DOHH2 (cell line): ENCODE measurements around the gene AQP5.

ENCODE experiments used
- H3F3A ChIP-seq: fragments of 200-600 bp; sonication (generic), shearing (Covaris generic); 2 replicates; pipeline ENCODE4 v1.6.0; 2016; ENCODE audit warnings: antibody characterized with exemption, mild to moderate bottlenecking; ENCODE audit not compliant: control insufficient read depth, insufficient read depth
- H3K27ac ChIP-seq: fragments of 200-600 bp; sonication (generic); 2 replicates; pipeline ENCODE4 v1.5.1; 2014; ENCODE audit warnings: low read depth, mild to moderate bottlenecking, low read length, moderate library complexity
- H3K27me3 ChIP-seq: fragments of 200-600 bp; sonication (generic); 2 replicates; pipeline ENCODE4 v1.6.1; 2014; ENCODE audit warnings: mild to moderate bottlenecking, low read length, mixed read lengths; ENCODE audit not compliant: control insufficient read depth
- H3K36me3 ChIP-seq: fragments of 200-600 bp; sonication (generic); 2 replicates; pipeline ENCODE4 v1.6.1; 2014; ENCODE audit warnings: mild to moderate bottlenecking, low read length, moderate library complexity, mixed read lengths; ENCODE audit not compliant: control insufficient read depth
- H3K4me1 ChIP-seq: fragments of 200-600 bp; sonication (generic); 2 replicates; pipeline ENCODE4 v1.6.1; 2014; ENCODE audit warnings: mild to moderate bottlenecking, low read length, mixed read lengths; ENCODE audit not compliant: control insufficient read depth
- H3K4me2 ChIP-seq: fragments of 200-600 bp; sonication (generic); 2 replicates; pipeline ENCODE4 v1.6.0; 2014; ENCODE audit warnings: mild to moderate bottlenecking, low read length, moderate library complexity
- H3K4me3 ChIP-seq: fragments of 200-600 bp; sonication (generic); 2 replicates; pipeline ENCODE4 v1.5.1; 2014; ENCODE audit warnings: mild to moderate bottlenecking, low read length, mixed read lengths
- H3K79me2 ChIP-seq: fragments of 200-600 bp; sonication (generic); 2 replicates; pipeline ENCODE4 v1.6.1; 2014; ENCODE audit warnings: mild to moderate bottlenecking, low read length, mixed read lengths; ENCODE audit not compliant: control insufficient read depth
- H3K9me2 ChIP-seq: fragments of 200-600 bp; sonication (generic); replicated peaks from 2 replicates; pipeline ENCODE4 v1.6.1; 2014; ENCODE audit warnings: mild to moderate bottlenecking, low read length, mixed read lengths; ENCODE audit not compliant: control insufficient read depth
- H3K9me3 ChIP-seq: fragments of 200-600 bp; sonication (generic); 2 replicates; pipeline ENCODE4 v1.6.1; 2014; ENCODE audit warnings: antibody characterized with exemption, low read length, mixed read lengths; ENCODE audit not compliant: control insufficient read depth, insufficient read depth
- H4K20me1 ChIP-seq: fragments of 200-600 bp; sonication (generic); 2 replicates; pipeline ENCODE4 v1.6.0; 2014; ENCODE audit warnings: low read depth, mild to moderate bottlenecking, antibody characterized with exemption, low read length, moderate library complexity; ENCODE audit not compliant: control insufficient read depth, insufficient read depth
- EZH2phosphoT487 ChIP-seq: fragments of 200-600 bp; sonication (generic); IDR thresholded peaks from 2 replicates; pipeline ENCODE4 v1.6.1; 2017; ENCODE audit warnings: borderline replicate concordance, mild to moderate bottlenecking, antibody characterized with exemption, low read length, moderate library complexity, mixed read lengths
- TF ChIP-seq, protein P1 (sequence below): fragments of 200-600 bp; sonication (generic); IDR thresholded peaks from one replicate; pipeline ENCODE4 v1.5.1; 2014; ENCODE audit warnings: antibody characterized with exemption, mild to moderate bottlenecking, low read depth, low read length; ENCODE audit not compliant: poor library complexity, severe bottlenecking

Gene AQP5

DNA sequence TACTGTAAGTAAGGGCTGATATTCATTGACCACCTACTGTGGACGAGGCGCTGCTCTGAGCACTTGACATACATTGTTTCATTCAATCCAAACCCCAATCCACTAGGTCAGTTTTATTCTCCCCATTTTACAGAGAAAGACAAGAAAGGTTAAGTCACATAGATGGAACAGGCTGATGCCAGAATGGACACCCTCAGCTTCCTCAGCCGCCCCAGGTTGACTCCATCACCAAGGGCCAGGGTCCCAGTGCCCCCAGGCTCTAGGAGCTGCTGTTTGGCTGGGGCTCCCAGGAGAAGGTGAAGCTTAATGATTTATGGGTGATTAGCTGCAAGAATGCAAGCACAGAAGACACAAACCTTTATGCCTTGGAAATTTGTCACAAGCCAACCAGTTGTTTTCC is 11.8 kb upstream of the AQP5 start:
- no peaks in the 10 kb centered on the region for H3K9me2 ChIP-seq
- H3K9me3 ChIP-seq: no peaks in the 10 kb centered on the region
- H3K27me3 ChIP-seq: no peaks in the 10 kb centered on the region
- TF ChIP-seq, protein P1, sequence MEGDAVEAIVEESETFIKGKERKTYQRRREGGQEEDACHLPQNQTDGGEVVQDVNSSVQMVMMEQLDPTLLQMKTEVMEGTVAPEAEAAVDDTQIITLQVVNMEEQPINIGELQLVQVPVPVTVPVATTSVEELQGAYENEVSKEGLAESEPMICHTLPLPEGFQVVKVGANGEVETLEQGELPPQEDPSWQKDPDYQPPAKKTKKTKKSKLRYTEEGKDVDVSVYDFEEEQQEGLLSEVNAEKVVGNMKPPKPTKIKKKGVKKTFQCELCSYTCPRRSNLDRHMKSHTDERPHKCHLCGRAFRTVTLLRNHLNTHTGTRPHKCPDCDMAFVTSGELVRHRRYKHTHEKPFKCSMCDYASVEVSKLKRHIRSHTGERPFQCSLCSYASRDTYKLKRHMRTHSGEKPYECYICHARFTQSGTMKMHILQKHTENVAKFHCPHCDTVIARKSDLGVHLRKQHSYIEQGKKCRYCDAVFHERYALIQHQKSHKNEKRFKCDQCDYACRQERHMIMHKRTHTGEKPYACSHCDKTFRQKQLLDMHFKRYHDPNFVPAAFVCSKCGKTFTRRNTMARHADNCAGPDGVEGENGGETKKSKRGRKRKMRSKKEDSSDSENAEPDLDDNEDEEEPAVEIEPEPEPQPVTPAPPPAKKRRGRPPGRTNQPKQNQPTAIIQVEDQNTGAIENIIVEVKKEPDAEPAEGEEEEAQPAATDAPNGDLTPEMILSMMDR: no peak
- TF ChIP-seq EZH2phosphoT487: no peak
- H3K4me1 ChIP-seq: peaks cover 9% of the 10 kb centered on the region
- H3F3A ChIP-seq: no peaks in the 10 kb centered on the region
- no peaks in the 10 kb centered on the region for H3K79me2 ChIP-seq
- no peak overlapping the region for H3K4me3 ChIP-seq
- H3K4me2 ChIP-seq: no peak overlapping the region
- H4K20me1 ChIP-seq: no peaks in the 10 kb centered on the region
- no peak overlapping the region for H3K27ac ChIP-seq
- no peaks in the 10 kb centered on the region for H3K36me3 ChIP-seq

DNA sequence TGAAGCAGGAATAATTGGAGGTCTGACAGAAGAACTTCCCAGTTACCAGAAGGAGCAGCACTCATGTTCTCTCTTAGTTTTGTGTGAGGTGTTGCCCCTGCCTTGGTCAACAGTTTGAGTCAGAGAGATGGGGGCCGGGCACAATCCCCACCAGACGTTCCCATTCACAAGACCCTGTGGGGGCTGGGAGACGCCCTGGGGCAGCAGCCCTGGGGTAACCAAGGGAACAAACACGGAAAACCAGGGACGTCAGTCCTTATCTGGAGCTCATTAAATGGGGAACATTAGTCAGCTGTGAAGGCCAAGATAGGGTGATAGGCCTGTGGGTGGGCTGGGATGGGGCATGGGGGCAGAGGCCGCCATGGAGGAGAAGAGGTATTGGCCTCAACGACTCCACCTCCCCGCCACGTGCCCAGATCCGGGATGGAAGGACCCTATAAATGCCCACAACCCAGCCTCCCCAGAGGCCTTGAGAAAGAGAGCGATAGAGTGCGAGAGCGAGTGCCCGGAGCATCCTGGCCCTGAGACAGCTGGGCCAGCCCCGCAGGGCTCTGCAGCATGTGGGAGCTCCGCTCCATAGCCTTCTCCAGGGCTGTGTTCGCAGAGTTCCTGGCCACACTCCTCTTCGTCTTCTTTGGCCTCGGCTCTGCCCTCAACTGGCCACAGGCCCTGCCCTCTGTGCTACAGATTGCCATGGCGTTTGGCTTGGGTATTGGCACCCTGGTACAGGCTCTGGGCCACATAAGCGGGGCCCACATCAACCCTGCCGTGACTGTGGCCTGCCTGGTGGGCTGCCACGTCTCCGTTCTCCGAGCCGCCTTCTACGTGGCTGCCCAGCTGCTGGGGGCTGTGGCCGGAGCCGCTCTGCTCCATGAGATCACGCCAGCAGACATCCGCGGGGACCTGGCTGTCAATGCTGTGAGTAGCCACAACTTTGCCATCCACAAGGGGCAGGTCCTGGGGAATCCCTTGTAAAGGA is 11.1 kb upstream of the AQP5 start, which contains the start of gene AQP2:
Gene AQP2, plus strand, starts transcription at position 465 of the 979 bp plus-strand sequence. Its CDS starts 94 bp downstream, at position 559.
- Histone ChIP-seq H3K27ac (no peak within 1 kb of the TSS), H3F3A (no peaks in the 10 kb centered on the region), H3K9me3 (no peaks in the 10 kb centered on the region), H3K36me3 (no peaks in the 10 kb centered on the region), H3K27me3 (no peaks in the 10 kb centered on the region), H3K79me2 (no peaks in the 10 kb centered on the region), H3K4me2 (no peak within 1 kb of the TSS), H3K4me1 (0 out of 2 replicates have a peak, but pooled peaks cover 3% of the 10 kb centered on the region), H4K20me1 (no peaks in the 10 kb centered on the region), H3K9me2 (no peaks in the 10 kb centered on the region), H3K4me3 (no peak within 1 kb of the TSS)
- TF ChIP-seq EZH2phosphoT487: no peak
- TF ChIP-seq, protein P1: no peak

DNA sequence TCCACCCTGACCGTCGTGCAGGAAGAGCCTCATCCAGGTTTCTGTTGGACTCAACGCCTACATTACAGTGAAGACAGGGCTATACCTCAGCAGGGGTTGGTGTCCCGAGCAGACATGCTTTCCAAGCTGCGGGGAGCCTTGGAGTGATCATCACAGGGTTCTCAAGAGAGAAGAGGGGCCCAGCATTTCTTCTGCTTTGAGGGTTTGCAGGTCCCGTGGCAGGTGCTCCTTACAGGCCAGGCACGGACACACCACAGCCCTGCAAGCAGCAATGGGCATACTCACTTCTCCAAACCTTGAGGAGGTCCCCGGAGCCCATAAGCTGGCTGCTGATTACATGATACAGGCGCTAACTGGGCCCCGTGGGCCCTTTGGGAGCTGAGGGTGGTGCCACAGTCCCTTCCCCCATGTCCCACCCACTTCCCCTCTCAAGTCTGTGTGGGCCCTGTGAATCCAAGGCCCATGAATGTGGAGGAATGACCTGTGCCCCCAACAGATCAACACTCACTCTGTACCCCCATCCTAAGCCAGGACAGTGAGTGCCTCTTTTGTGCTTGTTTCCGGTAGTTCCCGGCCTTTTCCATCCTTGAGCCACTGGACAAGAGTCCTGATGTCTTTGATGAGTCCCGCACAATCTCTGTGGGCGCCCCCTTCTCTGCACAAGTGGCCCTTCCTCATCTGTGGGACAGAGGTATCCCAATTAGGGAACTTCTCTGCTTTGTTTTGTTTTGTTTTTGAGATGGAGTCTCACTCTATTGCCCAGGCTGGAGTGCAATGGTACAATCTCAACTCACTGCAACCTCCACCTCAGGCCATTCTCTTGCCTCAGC is 10.0 kb upstream of the AQP5 start:
- Histone ChIP-seq H3K9me3 (no peaks in the 10 kb centered on the region), H3F3A (no peaks in the 10 kb centered on the region), H3K27ac (no peak overlapping the region), H4K20me1 (no peaks in the 10 kb centered on the region), H3K9me2 (no peaks in the 10 kb centered on the region), H3K79me2 (no peaks in the 10 kb centered on the region), H3K4me2 (no peak overlapping the region), H3K27me3 (peaks cover 5% of the 10 kb centered on the region), H3K36me3 (no peaks in the 10 kb centered on the region), H3K4me3 (no peak overlapping the region), H3K4me1 (no peaks in the 10 kb centered on the region)
- TF ChIP-seq, protein P1: no peak
- TF ChIP-seq EZH2phosphoT487: no peak
